ENCODE measurements around the gene FANCM.

The FANCM gene

GRCh38 chr14:45238988-45239387 is 103.3 kb downstream of the FANCM start:
- DNase-seq (ENCODE audit: low read depth in 4 of 4, low spot score in 1 of 4): no peak

DNA sequence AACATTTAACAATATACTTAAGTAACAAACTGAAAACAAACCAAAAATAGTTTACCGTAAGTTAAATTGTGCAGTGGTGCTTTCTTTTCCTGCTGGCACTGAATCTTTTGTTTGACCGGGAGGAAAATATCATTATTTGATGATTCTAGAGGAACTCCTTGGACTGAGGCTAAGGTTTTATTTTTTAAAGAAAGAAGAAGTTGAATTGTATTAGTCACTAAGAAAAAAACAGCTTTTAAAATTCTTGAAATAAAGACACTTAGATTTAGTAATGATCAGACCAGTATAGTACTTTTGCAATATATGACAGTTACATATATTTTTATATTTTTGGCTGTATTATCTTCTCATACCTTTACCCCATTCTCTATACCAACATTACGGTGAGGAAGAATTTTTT is 107.0 kb downstream of the FANCM start:
- DNase-seq (ENCODE audit: low read depth in 4 of 4, low spot score in 1 of 4): no peak

DNA sequence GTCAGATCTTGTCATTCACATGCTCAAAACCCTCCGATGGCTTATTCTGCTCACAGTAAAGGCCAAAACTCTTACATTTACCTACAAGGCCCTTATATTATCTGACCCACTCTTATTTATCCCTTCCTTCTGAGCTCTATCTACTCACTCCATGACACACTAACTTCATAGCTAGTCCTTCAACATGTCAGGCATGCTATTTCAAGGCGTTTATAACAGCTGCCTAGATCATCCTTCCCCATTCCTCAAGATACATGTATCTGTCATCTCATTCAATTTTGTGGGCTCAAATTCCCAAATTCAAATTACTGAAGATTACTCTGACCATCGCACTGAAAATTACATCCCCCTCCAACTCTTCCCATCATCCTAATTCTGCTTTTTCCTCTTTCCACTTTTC is 110.4 kb downstream of the FANCM start:
- DNase-seq (ENCODE audit: low read depth in 4 of 4, low spot score in 1 of 4): no peak

GRCh38 chr14:45246691-45247090 is 111.0 kb downstream of the FANCM start:
- DNase-seq (ENCODE audit: low read depth in 4 of 4, low spot score in 1 of 4): no peak

DNA sequence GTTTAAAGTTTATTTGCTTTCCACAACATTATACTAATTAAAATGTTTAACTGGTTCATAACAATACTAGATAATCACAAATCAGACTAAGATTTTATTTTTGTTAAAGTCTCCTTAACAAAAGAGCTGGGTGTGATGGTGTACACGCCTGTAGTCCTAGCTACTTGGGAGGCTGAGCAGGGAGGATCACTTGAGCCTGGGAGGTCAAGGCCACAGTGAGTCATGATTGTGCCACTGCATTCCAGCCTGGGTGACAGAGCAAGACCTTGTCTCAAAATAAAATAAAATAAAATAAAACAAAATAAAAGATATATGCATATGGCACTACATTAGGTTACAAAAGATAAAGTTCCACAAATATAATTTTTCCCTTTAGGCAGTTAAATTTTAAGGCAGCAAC is 111.7 kb downstream of the FANCM start:
- DNase-seq (ENCODE audit: low read depth in 4 of 4, low spot score in 1 of 4): no peak

GRCh38 chr14:45249856-45250575 is 114.3 kb downstream of the FANCM start:
- DNase-seq (ENCODE audit: low read depth in 4 of 4, low spot score in 1 of 4): no peak
